HG02884 (cell line): ENCODE measurements around the gene BCAM.
"Not testable (repeated sequence)": the region's sequence is repeated elsewhere in the genome, so short reads cannot be mapped to it uniquely, and the experiment has no call there.

Experiments
- ATAC-seq: cut with Tn5 transposase; IDR thresholded peaks from one replicate; pipeline ENCODE4 v1.9.1; 2021; ENCODE audit warnings: mild to moderate bottlenecking, moderate library complexity; ENCODE audit not compliant: unreplicated experiment

BCAM gene

DNA sequence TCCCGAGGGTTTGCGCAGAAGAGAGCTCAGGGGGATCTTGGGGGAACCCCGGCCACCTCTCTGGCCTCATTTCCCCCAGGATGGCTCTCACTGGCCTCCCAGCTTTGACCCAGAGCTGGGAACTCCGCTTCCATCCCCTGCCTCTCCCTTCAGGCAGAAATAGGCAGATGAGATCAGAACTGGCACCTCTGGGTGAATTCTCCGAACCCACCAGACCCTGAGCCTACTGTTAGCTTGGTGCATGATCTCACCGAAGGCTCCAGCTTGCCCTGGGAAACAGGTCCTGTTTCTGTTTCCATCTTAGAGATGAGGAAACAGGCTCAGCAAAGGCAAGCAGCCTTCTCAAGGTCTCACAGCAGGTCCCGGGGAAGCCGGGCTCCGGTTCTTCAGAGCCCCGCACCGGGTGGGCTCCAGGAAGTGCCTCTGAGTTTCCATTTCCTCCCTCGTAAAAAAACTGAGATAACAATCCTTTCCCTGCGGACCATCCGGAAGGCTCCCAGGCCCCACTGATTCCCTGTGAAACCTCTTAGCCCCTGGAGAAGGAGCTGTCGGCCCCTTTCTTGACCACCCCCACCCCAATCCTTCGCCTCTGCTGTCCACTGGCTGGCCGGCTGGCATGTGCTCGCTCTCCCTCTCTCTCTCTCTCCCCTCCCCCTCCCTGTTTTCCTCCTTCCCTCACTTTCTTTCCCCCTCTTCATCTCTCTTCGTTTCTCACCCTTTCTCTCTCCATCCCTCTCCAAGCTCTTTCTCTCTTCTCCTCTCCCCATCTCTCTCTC is 39.3 kb downstream of the BCAM start:
- no peak for ATAC-seq

DNA sequence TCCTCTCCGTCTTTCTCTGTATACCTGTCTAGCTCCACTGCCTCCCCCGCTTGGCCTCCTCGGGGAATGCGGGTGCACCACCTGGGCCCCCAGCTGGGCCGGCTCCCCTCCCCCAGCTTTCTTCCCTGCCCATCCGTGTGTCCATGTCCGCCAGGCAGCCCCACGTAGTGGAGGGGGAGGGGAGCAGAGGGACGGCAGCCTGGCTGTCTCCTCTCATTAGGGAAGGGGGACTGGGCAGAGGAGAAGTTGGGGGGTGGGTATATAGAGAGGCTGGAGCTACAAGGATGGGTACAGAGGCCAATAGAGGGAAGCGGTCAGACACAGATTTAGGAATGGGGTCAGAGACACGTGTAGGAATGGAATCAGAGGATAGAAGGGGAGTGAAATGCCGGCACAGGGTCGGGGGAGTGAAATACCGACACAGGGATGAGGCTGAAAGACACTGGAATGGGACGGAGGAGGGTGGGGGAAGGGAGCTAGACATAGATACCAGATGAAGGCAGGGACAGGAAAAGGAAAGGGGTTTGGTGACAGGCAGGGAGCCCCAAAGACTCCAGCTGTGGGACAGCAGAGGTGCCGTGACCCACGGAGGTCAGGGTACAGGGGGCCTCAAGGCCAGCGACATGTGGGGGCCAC is 40.0 kb downstream of the BCAM start:
- ATAC-seq, result no peak

DNA sequence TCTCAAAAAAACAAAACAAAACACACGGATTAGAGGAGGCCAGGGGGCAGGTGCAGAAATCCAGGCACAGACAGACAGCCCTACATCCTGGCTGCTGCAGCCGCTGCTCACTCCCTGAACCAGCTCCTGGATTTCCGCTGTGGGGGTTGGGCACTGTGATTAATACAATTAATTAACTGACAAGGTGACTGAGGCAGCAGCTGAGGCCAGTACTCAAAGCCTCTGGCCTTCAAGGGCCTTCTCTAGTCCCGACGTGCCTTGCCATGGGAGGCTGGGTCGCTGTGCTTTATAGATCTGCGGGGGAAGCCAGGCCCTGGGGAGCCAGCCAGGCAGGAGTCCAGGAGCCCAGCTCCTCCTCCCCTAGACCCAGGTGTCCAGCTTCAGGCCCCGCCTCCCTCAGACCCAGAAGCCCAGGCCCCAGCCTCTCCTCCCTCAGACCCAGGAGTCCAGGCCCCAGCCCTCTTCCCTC is 41.8 kb downstream of the BCAM start:
- no peak for ATAC-seq

DNA sequence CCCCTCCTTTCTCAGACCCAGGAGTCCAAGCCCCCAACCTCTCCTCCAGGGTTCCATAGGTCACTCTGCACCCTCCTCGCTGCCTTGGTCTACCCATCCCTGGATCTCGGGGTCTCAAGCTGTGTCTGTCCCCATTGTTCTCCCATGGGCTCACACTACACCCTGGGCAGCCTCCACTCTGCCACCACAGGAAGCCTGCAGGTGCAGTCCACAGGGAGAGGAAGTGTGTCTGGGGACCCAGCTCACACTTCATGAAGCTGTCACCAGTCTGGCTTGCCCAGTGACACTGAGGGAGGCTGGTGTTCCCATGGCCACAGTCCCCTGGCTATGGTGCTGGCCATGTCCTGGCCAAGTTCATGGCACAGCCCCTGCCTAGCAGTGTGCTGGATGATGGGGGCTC is 42.5 kb downstream of the BCAM start:
- no peak for ATAC-seq

DNA sequence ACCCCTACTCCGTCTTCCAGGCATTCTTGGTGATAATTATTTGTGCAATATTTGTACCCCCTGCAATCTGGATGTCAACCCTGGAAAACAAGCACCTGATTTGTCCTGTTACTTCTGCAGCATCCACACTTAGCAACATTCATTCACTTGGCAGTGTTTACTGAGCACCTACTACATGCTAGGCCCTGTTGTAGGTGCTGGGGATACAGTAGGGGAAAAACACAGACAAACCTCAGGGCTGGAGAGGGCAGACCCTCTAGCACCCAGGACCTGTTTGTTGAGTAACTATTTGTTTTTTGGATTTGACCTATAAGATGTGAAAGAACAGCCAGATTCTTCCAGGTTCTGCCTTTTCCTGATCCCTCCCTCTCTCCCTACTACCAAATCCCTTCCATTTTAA is 46.7 kb downstream of the BCAM start:
- no peak for ATAC-seq

DNA sequence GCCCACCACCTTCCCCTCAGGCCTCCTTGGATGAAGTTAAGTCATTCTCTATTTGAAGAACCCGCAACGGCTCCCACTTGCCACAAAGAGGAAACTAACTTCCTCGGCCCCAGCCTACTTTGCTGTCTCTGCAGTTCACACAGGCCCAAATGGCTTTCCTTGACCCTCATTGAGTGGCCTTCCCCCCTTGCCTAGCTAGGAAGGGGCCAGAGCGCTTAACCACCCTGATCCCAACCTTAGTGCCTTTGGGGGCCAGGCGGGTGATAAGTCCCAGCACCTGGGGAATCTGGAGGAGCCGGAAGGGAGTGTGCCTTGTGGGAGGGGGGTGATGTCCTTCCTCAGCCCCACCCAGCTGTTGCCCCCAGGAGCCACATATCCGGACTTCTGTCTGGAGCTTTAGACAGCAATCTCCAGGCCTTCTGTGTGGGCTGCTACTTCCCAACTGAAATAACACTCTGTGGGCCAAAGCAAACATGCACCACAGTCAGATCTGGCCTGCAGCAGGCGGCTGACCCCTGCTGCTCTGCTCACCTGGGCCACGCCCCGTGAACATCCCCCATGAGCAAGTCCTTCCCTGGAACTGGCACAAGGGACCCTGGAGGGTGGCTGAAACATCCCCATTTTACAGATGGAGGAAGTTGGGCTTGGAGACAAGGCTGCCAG is 47.6 kb downstream of the BCAM start:
- ATAC-seq, result no peak

DNA sequence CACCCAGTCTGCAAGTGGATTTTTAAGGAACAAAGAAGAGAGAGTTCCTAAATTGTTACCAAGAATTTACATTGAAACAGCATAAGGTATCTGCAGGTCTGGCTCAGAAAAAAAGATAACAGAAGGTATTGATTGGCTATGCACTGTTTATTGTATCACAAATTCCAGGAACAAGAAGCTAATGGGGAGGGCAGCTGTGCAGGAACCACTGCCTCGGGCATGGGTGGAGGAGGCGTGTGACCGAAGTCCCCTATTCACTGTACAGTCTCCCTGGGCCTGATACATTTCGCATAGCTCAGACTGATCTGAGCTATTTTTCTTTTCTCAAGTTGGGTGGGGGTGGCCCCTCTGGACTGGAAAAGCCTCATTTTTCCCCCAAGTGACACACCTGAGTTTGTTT is 48.9 kb downstream of the BCAM start:
- ATAC-seq, result no peak

DNA sequence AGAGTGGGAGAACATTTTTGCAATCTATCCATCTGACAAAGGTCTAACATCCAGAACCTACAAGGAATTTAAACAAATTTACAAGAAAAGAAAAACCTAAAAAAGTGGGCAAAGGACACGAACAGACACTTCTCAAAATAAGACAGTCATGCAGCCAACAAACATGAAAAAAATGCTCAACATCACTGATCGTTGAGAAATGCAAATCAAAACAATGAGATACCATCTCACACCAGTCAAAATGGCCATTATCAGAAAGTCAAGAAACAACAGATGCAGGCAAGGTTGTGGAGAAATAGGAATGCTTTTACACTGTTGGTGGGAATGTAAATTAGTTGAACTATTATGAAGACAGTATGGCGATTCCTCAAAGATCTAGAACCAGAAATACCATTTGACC is 52.7 kb downstream of the BCAM start:
- not testable (repeated sequence) for ATAC-seq

DNA sequence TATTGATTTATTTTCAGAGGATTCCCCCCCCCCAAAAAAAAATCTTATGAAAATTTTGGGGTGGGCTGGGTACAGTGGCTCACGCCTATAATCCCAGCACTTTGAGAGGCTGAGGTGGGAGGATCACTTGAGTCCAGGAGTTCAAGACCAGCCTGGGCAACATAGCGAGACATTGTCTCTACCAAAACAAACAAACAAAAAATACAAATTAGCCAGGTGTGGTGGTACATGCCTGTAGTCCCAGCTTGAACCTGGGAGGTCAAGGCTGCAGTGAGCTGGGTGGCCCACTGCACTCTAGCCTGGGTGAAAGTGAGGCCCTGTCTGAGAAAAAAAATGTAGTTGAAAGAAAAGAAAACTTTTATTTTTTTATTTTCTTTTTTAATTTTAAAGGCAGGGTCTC is 55.1 kb downstream of the BCAM start:
- ATAC-seq, result no peak

DNA sequence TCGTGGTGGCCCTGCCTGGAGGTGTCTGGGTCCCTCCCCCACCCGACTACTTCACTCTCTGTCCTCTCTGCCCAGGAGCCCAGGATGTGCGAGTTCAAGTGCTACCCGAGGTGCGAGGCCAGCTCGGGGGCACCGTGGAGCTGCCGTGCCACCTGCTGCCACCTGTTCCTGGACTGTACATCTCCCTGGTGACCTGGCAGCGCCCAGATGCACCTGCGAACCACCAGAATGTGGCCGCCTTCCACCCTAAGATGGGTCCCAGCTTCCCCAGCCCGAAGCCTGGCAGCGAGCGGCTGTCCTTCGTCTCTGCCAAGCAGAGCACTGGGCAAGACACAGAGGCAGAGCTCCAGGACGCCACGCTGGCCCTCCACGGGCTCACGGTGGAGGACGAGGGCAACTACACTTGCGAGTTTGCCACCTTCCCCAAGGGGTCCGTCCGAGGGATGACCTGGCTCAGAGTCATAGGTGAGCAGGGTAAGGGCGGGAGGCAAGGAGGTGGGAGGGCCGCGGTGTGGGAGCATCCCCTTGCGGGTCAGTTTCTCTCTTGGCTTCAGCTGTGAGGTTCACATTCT is 56.4 kb downstream of the BCAM start:
- ATAC-seq, result no peak

DNA sequence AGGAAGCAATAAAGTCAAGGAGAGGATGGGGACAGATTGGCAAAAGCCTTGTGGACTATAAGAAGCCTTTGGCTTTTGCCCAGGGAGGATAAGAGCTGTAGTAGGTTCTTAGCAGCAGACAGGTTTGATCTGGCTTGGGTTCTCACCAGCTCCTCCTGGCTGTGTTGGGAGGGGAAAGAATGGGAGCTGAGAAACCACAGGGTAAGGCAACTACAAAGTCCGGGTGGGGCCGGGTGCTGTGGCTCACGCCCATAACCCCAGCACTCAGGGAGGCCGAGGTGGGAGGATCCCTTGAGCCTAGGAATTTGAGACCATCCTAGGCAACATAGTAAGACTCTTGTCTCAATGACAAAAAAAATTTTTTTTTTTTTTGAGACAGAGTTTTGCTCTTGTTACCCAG is 57.8 kb downstream of the BCAM start:
- ATAC-seq, result no peak

DNA sequence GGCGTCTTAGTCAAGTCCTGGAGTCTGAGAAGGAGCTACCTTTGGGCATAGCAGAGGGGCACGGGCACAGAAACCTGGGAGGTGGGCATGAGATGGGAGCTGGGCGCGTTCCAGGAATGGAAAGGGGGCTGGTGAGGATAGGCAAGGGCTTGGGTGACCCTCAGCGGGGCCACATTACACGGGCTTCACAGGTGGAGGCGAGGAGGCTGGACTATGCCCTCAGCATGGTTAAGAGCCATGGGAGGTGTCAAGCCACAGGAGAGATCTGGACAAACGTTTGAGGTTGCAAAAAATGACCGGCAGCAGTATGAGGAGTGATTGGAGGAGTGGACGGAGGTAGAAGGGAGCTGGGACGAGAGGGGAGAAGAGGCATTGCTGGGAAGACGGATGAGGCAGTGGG is 58.7 kb downstream of the BCAM start:
- no peak for ATAC-seq

DNA sequence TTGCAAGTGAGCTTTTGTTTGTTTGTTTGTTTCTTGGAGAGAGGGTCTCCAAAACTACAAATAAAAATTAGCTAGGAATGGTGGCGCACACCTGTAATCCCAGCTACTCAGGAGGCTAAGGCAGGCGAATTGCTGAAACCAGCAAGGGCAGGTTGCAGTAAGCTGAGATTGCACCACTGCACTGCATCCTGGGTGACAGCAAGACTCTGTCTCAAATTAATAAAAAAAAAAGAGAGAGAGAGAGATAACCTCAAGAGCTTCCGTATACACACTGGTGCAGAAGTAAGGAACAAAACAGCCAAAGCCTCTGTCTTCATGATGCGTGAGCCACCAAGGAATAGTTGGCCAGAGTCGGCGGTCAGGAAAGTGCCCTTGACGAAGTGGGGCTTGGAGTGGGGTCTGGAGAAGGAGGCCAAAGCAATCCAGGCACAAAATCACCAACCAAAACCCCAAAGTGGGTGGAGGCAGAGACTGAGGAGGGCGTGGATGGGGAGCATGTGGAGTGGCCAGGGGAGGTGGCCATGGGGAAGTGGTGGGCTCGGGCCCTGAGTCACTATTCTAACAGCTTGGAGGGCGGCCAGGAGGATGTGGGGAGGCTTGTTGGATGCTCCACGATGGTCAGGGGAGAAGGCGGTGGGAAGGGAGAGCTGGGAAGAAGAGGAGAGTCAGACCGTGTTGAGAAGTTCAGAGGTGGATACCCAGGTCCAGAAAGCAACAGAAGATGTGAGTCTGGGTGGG is 61.0 kb downstream of the BCAM start:
- no peak for ATAC-seq
